GM18511 (cell line): Measurements from ENCODE around the gene GET4.
"Not testable (repeated sequence)": the region's sequence is repeated elsewhere in the genome, so short reads cannot be mapped to it uniquely, and the experiment has no call there.

Source experiments
- ATAC-seq: cut with Tn5 transposase; IDR thresholded peaks from one replicate; pipeline ENCODE4 v1.9.1; 2021; ENCODE audit warnings: mild to moderate bottlenecking, moderate library complexity; ENCODE audit not compliant: unreplicated experiment

Gene GET4

DNA sequence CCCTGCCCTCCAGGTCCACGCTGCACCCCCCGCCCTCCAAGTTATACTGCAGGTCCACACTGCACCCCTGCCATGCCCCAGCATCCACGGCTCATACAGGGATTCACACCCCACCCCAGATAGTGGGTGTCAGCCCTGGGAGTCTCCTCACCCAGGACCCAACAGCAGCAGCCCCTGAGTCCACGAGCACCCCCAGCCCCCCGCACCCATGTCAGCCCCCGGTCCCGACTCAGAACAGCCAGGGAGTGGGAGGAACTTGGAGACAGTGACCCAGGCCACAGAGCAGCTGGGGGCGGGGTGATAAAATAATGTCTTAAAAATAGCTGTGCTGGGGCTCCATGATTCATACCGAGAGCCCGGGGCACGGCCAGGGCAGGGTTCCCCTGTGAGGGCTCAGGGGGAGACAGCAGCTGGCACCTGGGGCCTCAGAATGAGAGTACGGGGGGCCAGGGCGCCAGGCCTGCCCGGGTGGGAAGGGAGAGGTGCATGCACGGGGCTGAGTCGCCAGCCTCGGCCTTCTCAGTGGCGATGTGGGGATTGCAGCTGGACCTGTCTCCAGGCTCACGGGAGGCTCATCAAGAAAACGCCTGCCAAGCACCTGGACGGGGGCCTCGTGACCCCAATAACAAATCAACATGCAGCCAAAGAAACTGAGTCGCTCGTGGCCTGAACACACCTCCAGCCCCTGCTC, 48.3 kb downstream of the GET4 start:
- ATAC-seq: peak; percentile 67

DNA sequence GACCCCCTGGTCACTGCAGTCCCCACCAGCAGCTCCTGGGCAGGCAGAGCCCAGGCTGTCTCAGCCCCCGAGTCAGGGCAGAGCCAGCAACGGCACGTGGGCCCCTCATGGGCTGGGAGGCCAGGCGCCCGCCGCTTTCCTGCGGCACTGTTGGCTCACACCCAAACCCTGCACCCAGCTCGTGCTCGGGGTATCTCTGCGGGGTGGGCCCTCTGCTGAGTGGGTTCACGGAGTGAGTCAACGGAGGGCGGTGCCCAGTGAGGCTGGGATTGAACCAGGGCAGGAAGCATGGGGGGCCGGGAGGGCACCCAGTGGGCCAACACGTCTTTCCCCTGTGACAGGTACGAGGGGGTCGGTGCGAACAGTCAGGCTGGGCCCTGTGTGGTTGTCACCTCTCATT, 49.2 kb downstream of the GET4 start:
- ATAC-seq: no peak

DNA sequence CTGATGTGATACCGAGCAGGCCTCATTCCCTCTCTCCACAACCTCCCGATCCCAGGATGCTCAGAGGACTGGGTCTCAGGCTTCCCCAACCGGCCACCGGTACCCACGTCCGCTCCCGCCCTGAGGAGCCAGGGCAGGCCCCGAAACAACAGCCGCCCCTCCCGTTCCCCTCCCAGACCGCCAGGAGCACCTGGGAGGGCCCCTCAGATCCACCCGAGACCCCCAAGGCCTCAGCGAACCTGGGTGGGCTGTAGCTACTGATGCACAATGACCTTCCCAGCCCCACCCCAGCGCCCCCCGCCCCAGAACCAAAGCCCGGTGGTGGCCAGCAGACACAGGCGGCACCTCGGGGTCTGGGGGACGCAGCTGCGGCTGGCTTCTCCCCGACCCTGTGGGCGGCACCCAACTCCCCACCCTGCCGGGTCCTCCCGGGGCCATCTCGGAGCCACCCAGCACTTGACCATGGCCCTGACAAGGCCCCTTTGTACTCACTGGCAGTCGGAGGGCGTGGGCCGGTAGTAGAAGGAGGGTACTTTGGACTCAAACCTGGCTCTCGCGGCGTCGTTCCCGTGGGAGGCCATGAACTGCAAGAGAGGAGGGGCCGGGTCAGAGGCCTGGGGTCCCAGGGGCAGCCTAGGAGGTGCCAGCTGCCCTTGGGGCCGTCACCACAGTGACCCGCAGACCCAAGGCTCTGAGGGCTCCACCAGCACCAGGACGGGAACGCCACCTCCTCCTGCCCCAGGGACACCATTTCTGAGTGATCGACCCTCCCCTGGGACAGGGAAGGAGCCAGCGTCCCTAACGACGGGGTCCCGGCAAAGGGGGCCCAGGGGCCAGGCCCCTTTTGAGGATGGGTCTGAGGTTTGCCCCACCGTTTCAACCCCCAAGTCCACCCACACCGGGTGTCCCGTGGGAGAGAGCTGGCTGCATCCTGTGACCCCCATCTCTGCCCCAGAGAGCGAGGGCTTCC, 50.0 kb downstream of the GET4 start:
- ATAC-seq: no peak

DNA sequence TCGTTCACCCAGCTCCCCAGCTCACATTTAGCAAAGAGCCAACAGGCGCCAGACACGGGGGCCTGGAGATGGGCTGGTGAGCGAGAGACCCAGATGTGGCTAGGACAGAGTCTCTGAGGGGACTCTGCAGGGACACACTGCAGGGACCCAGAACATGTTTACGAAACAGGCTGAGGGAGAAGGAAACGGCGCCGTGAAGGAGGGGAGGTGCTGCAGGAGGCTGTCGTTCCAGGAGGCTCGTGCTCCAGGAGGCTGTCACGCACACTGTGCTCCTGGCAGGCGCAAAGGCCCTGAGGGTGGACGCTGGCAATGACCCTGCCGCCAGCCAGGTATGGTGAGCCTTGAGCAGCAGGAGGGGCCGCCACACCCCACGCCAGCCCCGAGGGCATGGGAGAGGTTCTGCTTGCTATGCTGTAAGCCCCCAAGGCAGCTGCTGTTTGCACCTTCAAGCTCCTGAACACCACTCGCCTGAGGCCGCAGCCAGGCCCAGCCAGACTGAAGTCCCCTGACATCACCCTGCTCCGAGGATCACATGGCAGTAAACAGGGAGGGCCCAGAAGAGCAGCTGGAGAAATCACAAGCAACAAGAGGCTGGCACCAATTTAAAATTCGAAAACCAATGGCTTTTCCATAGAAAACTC, 50.8 kb downstream of the GET4 start:
- no peak for ATAC-seq

DNA sequence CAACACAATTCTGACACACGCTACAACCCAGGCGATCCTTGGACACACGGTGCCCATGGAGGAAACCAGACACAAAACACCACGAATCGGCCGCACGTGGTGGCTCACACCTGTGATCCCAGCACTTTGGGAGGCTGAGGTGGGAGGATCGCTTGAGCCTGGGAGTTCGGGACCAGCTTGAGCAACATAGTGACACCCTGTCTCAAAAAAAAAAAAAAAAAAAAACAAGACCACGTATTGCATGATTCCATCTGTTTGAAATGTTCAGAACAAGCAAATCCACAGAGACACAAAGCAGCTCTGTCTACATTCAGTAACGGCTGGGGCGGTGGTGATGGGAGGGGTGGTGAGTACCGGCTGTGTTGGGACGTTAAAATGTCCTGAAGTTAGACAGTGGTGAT, 53.0 kb downstream of the GET4 start:
- ATAC-seq: no peak

DNA sequence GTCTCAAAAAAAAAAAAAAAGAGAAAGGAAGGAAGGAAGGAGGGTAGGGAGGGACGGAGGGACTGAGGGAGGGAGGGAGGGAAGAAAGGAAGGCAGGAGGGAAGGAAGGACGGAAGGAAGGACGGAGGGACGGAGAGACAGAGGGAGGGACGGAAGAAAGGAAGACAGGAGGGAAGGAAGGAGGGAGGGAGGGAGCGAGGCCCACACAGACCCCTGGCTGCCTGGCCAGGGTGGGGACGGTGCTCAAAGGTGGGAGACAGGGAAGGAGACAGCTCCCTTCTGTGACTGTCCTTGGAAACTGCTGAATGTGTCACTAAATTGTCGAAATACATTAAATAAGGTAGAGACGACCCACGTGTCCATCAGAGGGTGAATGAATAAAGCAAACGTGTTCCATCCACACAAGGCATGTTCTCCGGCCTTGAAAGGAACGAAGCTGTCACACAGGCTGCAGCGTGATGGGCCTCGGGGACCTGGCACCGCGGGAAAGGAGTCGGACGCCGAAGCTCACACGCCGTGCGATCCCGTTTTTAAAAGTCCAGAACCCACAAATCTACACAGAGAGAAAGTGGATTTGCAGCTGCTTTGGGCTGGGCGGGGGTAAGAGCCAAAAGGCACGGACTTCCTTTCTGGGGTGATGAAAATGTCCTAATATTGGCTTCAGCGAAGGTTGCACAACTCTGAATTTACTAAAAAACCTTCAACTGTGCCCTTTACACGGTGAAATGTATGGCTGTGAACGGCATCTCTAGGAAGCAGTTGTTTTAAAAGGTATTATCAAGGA, 54.8 kb downstream of the GET4 start:
- no peak for ATAC-seq

DNA sequence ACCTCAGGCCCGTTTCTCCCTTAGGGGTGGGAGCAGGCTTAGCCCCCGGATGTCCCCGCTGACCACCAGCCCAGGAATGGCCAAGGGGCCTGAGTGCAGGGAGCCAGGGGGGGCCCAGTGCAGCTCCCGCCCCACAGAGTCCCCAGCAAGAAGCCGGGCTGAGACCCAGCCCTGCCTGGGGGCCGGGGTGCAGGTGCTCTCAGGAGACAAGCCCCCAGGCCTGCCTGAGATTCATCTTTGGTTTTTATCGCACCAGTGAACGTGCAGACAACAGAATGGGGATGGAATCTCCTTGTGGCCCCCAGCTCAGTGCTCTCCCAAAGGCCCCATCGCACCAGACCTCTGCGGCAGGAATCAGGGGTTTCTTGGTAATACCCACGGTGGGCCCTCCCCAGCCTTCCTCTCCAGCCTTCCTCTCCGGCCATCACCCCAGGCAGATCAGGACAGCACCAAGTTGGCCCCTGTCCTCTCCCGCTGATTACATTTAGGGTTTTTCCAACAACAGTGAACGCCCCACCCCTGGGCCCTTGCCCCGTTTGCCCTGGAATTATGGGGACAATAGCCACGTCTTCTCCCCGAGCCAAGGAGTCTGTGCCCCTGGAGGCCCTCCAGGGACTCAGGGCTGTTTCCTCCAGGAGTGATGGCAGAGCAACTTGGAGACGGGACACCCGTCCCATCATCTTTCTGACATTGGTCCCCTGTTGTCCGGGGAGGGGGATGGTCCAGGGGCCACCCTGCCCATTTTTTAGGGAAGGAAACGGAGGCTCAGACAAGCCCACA, 55.7 kb downstream of the GET4 start:
- ATAC-seq: no peak

DNA sequence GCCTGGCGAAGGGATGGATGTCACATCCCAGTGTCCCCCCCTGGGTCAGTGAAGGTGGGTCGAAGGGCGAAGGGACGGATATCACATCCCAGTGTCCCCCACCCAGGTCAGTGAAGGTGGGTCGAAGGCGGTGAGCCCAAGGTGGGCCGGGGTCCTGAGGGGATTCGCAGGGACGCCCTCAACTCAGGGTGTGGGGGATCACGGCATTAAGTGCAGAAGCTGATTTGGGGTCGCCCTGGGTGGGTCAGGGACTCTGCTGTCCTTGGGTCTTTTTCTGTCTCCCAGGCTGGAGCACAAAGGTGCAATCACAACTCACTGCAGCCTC, 56.3 kb downstream of the GET4 start:
- no peak for ATAC-seq

DNA sequence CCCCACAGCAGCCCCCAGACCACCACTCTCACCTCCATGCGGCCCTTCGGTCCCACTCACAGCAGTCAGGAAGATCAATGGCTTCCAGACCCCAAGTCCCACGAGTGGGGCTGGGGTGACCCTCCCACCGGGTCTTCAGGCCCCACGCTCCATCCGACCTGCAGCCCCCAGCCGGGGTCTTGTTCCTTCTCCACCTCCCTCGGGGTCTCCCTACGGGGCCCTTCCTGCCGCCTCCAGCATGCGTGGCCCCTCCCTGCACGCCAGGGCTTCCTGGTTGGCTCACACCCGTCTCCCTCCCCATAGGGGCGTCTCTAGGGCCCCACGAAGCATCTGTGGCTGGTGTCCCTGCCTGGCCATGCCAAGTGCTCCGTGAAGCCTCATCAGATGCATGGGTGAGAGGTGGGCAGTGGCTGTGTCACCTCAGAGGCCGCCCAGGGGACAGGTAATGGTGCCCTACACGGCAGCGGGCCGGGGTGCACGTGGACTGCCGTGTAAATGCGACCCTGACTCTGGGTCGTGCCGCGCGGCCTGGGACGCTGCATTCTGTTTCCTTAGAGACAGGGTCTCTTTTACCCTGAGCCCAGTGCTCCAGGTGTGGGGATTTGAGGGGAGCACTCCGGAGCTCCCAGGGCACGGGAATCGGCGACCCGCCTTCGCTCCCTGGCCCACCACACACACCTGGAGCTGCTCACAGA, 58.3 kb downstream of the GET4 start:
- ATAC-seq: no peak

DNA sequence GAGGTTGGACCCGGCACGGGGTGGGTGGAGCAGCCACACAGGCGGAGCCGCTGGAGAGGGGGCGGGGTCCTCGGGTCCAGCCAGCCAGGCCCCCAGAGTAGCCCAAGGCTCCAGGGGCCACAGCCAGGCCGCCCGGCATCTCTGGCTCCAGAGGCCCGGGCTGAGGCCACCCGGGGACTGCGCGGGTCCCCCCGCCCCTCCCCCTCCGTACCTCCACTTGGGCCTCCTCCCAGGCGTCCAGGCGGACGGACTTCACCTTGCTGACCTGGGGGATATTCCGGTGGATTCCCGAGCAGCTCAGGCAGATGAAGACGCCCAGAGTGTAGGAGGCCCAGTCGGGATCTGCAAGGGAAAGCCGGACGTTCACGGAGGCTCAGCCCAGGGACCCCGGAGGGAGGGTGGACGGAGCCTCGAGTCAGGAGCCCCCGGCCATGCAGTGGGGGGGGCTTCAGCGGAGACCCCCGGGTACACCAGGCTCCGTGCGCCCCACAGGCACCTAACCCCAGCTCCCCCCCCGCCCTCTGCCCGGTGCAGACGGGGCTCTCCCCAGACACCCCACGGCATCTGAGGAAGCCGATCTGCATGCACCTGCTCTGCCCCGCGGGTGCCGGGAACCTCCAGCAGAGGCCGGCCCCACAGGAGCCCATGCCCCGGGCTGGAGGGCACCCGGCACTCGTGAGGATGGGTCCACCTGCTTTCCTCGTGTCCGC, 59.0 kb downstream of the GET4 start:
- ATAC-seq: no peak

DNA sequence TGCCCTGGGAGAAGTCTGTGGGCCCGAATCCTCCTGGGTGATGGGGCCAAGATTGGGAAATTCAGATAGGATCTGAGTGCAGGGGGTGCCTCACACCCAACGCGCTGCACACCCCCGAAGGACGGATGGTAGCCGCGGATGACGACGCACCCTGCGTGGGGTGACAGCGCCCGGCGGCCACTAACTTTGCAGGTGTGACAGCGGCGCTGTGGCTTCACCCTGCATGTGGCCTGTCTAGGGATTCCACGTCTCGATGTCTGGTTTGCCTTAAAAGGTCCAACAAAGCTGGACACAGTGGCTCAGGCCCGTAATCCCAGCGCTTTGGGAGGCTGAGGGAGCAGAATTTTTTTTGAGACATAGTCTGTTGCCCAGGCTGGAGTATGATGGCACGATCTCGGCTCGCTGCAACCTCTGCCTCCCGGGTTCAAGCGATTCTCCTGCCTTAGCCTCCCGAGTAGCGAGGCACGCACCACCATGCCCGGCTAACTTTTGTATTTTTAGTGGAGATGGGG, 59.6 kb downstream of the GET4 start:
- no peak for ATAC-seq

DNA sequence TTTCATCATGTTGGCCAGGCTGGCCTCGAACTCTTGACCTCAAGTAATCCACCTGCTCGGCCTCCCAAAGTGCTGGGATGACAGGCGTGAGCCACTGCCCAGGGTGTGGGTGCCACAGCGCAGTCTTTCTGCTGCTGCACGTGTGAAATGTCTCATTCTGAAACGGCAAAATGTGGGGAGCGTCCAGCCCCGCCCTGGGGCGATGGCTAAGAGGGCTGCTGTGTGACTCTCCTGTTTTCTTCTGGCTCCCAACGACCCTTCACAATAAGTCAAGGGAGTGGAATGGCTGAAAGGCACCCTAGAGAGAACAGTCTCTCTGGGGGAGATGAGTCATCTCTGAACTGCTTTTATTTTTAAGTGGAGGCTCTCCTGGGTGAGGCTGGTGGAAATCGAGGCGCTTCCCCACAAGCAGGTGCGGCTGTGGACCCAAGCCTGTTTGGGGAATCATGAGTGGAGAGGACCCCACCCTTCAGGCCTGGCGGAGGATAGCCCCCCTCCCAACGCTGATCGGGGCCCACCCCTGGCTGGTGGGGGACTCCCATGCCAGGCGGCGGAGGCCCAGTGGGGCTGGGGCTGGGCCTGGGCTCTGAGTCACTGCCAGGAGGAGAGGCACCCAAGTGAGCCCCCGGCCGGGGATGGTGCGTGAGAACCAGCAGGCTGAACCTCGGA, 60.2 kb downstream of the GET4 start:
- ATAC-seq: peak; percentile 87

DNA sequence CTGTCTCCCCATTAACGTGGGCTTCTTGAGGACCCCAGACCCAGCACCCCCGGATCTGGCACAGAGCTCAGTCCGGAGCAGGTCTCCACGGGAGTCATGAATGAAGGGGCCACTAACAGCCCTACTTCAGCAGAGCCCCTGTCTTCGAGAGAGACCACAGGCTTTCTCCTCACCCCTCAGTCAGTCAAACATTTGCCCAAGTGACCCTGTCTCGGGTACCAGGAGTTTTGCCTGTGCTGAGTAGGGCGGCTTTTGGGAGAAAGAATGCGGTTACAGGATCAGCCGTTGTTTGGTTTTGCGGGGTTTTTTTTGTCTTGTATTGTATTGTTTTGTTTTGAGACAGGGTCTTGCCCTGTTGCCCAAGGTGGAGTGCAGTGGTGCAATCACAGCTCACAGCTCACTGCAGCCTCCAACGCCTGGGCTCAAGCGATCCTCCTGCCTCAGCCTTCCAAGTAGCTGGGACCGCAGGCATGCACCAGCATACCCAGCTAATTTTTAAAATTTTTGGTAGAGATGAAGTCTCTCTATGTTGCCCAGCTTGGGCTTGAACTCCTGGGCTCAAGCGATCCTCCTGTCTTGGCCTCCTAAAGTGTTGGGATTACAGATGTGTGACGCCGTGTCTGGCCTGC, 61.6 kb downstream of the GET4 start:
- no peak for ATAC-seq

DNA sequence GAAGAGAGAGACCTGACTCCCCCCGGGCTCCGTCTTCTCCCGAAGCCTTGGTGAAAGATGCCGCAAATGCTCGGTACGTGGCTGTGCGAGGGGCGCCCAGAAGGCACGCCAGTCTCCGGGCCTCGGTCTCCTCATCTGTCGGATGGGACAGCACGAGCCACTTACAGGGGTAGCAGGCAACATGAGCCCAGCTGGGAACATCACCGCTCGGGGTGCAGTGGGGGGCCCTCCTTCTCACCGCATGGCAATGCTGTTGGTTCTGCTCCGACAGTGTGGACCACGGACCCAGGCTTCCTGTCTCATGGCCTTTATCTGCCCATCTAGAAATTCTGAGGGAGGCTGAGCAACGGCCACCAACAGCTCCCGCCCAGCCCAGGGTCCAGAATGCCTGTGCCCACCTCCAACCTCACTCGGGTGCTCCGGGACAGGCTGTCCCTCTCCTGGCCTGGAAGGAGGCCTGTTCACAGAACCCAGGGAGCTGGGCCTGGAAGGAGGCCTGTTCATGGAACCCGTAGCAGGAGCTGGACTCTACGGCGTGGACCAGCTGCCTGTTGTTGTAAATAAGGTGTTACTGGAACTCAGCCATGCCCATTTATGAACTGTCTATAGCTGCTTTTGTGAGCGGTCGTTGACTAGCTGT, 62.3 kb downstream of the GET4 start:
- no peak for ATAC-seq

DNA sequence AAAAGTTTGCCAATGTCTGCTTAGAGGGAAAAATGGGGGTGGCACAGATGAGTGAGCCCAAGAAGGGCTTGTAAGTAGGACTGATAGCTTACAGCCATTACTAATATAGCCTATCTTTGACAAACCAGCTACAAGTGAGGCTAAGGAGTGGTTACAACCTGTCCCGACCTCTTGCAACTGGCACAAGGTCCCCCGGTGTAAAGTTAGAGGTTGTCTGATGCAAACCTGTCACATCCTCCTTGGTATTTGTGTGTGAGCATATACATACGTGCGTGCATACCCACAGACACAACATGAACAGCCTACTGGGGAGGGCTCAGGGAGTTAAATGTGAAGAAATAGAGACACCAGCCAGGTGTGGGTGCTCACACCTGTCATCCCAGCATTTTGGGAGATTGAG, 63.5 kb downstream of the GET4 start:
- no peak for ATAC-seq

DNA sequence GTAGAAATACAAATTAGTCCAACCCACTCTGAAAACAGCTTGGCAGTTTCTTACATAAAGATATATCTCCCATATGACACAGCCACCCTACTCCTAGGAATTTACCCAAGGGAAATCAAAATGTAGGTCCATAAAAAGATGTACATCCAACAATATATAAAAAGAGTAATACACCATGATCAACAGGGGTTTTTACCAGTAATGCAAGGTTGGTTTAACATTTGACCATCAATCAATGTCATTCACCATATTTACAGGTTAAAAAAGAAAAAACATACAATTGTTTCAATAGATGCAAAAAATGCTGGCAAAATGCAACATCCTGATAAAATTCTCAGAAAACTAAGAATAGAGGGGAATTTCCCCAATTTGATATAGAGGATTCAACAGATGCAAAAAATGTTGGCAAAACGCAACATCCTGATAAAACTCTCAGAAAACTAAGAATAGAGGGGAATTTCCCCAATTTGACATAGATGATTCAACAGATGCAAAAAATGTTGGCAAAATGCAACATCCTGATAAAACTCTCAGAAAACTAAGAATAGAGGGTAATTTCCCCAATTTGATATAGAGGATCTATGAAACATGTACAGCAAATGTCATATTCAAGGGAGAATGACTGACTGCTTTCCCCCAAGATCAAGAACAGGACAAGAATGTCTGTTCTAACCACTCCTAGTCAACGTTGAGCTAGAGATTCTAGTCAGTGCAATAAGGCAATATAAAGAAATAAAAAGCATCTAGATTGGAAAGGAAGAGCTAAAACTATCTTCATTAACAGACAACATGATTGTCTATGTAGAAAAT, 64.5 kb downstream of the GET4 start:
- no peak for ATAC-seq

DNA sequence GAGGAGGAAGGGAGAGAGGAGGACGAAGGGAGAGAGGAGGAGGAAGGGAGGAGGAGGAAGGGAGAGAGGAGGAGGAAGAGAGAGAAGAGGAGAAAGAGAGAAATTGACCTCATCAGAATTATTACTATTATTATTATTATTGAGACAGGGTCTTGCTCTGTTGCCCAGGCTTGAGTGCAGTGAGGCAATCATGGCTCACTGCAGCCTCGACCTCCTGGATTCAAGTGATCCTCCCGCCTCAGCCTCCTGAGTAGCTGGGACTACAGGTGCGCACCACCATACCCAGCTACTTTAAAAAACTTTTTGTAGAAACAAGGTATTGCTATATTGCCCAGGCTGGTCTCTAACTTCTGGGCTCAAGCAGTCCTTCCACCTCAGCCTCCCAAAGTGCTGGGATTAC, 67.4 kb downstream of the GET4 start:
- ATAC-seq: not testable (repeated sequence)
